ENCODE data around the gene HSPA1B. TPM values are rescaled to one million over a fixed set of nuclear protein-coding genes. Genes with fewer than 3 reads are reported as not detected.

The HSPA1B gene
- polyA plus RNA-seq, 1 experiment = 31.9 TPM

- Histone ChIP-seq H3K4me3 (ENCODE audit: low read depth, low read length) (no peak overlapping the region), H3K27me3 (ENCODE audit: control insufficient read depth, insufficient read depth, low read length) (no peaks in the 10 kb centered on the region), H3K9me3 (ENCODE audit: control insufficient read depth, insufficient read depth, low read length) (no peaks in the 10 kb centered on the region), H3K27ac (ENCODE audit: low read depth, low read length) (no peak overlapping the region)
- ChIA-PET CTCF (no interaction called here), POLR2A (no interaction called here)
- no peak for DNase-seq (ENCODE audit: low read depth, low spot score)
- no peak for TF ChIP-seq CTCF (IDR thresholded peaks at IDR 0.05; ENCODE audit: low read depth, low read length)
These were observed 41.8 kb downstream of the HSPA1B start for GRCh38 chr6:31869343-31869742.

- no peak for TF ChIP-seq CTCF (IDR thresholded peaks at IDR 0.05; ENCODE audit: low read depth, low read length)
- no peak overlapping the region for H3K27ac ChIP-seq (ENCODE audit: low read depth, low read length)
- H3K27me3 ChIP-seq (ENCODE audit: control insufficient read depth, insufficient read depth, low read length) = no peaks in the 10 kb centered on the region
- no peaks in the 10 kb centered on the region for H3K9me3 ChIP-seq (ENCODE audit: control insufficient read depth, insufficient read depth, low read length)
- no peak for DNase-seq (ENCODE audit: low read depth, low spot score)
- no peak overlapping the region for H3K4me3 ChIP-seq (ENCODE audit: low read depth, low read length)
- ChIA-PET CTCF (no interaction called here), POLR2A (no interaction called here)
These were observed 42.9 kb downstream of the HSPA1B start for GRCh38 chr6:31870385-31870921.

- Histone ChIP-seq H3K27me3 (ENCODE audit: control insufficient read depth, insufficient read depth, low read length) (no peaks in the 10 kb centered on the region), H3K27ac (ENCODE audit: low read depth, low read length) (no peak overlapping the region), H3K4me3 (ENCODE audit: low read depth, low read length) (no peak overlapping the region), H3K9me3 (ENCODE audit: control insufficient read depth, insufficient read depth, low read length) (no peaks in the 10 kb centered on the region)
- DNase-seq (ENCODE audit: low read depth, low spot score) = peak; percentile 3
- TF ChIP-seq CTCF (IDR thresholded peaks at IDR 0.05; ENCODE audit: low read depth, low read length) = no peak
- POLR2A ChIA-PET = interaction anchor here (0.6 kb wide), 1 partner anchor 44 kb away, joined by 5 read pairs; the partner anchor contains the start of gene HSPA1B
- CTCF ChIA-PET = no interaction called here
These were observed 43.6 kb downstream of the HSPA1B start for GRCh38 chr6:31871046-31871659.

GRCh38 chr6:31874084-31874670 lies 46.6 kb downstream of the HSPA1B start:
- no peak for TF ChIP-seq CTCF (IDR thresholded peaks at IDR 0.05; ENCODE audit: low read depth, low read length)
- ChIA-PET CTCF (interaction anchor here (1.1 kb wide), 1 partner anchor 78 kb away, joined by 3 read pairs; no protein-coding TSS in a partner anchor), POLR2A (no interaction called here)
- Histone ChIP-seq H3K27ac (ENCODE audit: low read depth, low read length) (no peak overlapping the region), H3K9me3 (ENCODE audit: control insufficient read depth, insufficient read depth, low read length) (no peaks in the 10 kb centered on the region), H3K27me3 (ENCODE audit: control insufficient read depth, insufficient read depth, low read length) (no peaks in the 10 kb centered on the region), H3K4me3 (ENCODE audit: low read depth, low read length) (no peak overlapping the region)
- no peak for DNase-seq (ENCODE audit: low read depth, low spot score)

Measured in AG04450 (cell line).